Measurements from ENCODE around the gene ITPK1.

GRCh38 chr14:93146119-93146518 is 30.4 kb upstream of the ITPK1 start:
- TF ChIP-seq POLR2AphosphoS5 (IDR thresholded peaks at IDR 0.05; ENCODE audit: low read depth, low read length) (no peak), POLR2A (IDR thresholded peaks at IDR 0.05; ENCODE audit: low read depth, low read length) (no peak), TAF1 (IDR thresholded peaks at IDR 0.05; ENCODE audit: borderline replicate concordance, low read depth, low read length) (no peak)

Data from GM12892 (cell line).